ENCODE results near the gene ERN1. TPM values are rescaled to one million over a fixed set of nuclear protein-coding genes. Genes with fewer than 3 reads are reported as not detected.
A peak's percentile ranks its signal among the peaks of the same experiment; 100 is the strongest.

Gene ERN1
- total RNA-seq, 1 donor from 2014 or later, result 16.7 TPM

GRCh38 chr17:64150237-64151015 is 20.5 kb upstream of the ERN1 start:
- Mint-ChIP-seq H3K27ac (ENCODE audit: unreplicated experiment) (no peak overlapping the region), H3K27me3 (ENCODE audit: unreplicated experiment) (peaks cover 4% of the 10 kb centered on the region), H3K36me3 (ENCODE audit: low read depth, unreplicated experiment) (peaks cover 15% of the 10 kb centered on the region), H3K9me3 (ENCODE audit: unreplicated experiment) (no peaks in the 10 kb centered on the region), H3K4me3 (ENCODE audit: unreplicated experiment) (no peak overlapping the region), H3K4me1 (ENCODE audit: unreplicated experiment) (peaks cover 24% of the 10 kb centered on the region)
- TF ChIP-seq CTCF (IDR thresholded peaks at IDR 0.05; ENCODE audit: unreplicated experiment), result no peak
- DNase-seq (ENCODE audit: low spot score), result no peak

GRCh38 chr17:64149196-64149595 is 19.3 kb upstream of the ERN1 start:
- Mint-ChIP-seq H3K4me1 (ENCODE audit: unreplicated experiment) (peaks cover 12% of the 10 kb centered on the region), H3K4me3 (ENCODE audit: unreplicated experiment) (no peak overlapping the region), H3K27ac (ENCODE audit: unreplicated experiment) (no peak overlapping the region), H3K27me3 (ENCODE audit: unreplicated experiment) (peaks cover 3% of the 10 kb centered on the region), H3K36me3 (ENCODE audit: low read depth, unreplicated experiment) (peaks cover 7% of the 10 kb centered on the region), H3K9me3 (ENCODE audit: unreplicated experiment) (no peaks in the 10 kb centered on the region)
- no peak for DNase-seq (ENCODE audit: low spot score)
- TF ChIP-seq CTCF (IDR thresholded peaks at IDR 0.05; ENCODE audit: unreplicated experiment), result no peak

- TF ChIP-seq CTCF (IDR thresholded peaks at IDR 0.05; ENCODE audit: unreplicated experiment), result no peak
- Mint-ChIP-seq H3K27ac (ENCODE audit: unreplicated experiment) (peak overlapping the region; percentile 42), H3K27me3 (ENCODE audit: unreplicated experiment) (peaks cover 3% of the 10 kb centered on the region), H3K4me1 (ENCODE audit: unreplicated experiment) (peaks cover 10% of the 10 kb centered on the region), H3K36me3 (ENCODE audit: low read depth, unreplicated experiment) (peaks cover 7% of the 10 kb centered on the region), H3K4me3 (ENCODE audit: unreplicated experiment) (no peak overlapping the region), H3K9me3 (ENCODE audit: unreplicated experiment) (no peaks in the 10 kb centered on the region)
- DNase-seq (ENCODE audit: low spot score), result no peak
Observed at GRCh38 chr17:64148699-64149098, 18.8 kb upstream of the ERN1 start.

GRCh38 chr17:64148017-64148631 is 18.2 kb upstream of the ERN1 start:
- Mint-ChIP-seq H3K4me3 (ENCODE audit: unreplicated experiment) (no peak overlapping the region), H3K4me1 (ENCODE audit: unreplicated experiment) (peaks cover 10% of the 10 kb centered on the region), H3K9me3 (ENCODE audit: unreplicated experiment) (no peaks in the 10 kb centered on the region), H3K27ac (ENCODE audit: unreplicated experiment) (no peak overlapping the region), H3K36me3 (ENCODE audit: low read depth, unreplicated experiment) (peaks cover 5% of the 10 kb centered on the region), H3K27me3 (ENCODE audit: unreplicated experiment) (peaks cover 3% of the 10 kb centered on the region)
- no peak for DNase-seq (ENCODE audit: low spot score)
- no peak for TF ChIP-seq CTCF (IDR thresholded peaks at IDR 0.05; ENCODE audit: unreplicated experiment)

All from endothelial cell (in vitro differentiated cells).